GM21786 (cell line): Measurements from ENCODE around the gene LRRC31.

Experiments used
- ATAC-seq: cut with Tn5 transposase; IDR thresholded peaks from one replicate; pipeline ENCODE4 v1.9.1; 2021; ENCODE audit not compliant: unreplicated experiment

LRRC31 gene

DNA sequence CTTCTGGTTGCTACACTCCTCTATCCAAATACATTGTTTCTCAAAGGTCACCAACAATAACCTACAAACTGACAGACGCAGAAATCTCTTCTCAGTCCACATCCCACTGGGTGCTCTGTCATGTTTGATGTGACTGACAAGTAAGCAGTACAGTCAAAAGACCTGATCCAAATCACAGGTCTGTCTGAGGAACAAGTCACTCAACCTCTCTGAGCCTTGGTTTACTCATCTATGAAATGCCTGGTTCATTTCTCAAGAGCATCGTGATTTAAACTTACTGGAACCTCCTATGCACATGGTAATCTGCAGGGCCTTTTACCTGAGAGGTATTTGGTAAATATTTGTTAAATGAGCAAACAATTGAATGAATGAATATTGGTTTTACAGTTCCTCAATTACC lies 5.5 kb downstream of the LRRC31 start:
- no peak for ATAC-seq

DNA sequence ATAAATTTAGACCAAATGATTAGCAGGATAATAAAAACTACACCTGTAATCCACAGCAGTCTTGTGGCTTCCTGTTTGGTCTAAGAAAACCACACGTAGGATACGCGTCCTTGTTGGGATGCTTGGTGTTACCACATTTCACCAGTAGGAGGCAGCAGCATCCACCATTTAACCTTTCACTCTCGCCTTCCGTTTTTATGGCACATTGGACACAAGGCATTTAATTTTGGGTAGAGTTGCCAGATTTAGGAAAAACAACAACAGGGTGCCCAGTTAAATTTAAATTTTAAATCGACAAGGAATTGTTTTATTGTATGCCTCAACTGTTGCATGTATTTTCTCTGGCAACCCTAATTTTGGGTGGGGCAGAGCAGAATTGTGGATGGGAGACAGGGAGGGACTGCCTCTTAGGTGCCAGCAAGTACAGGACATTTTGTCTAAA lies 6.3 kb downstream of the LRRC31 start:
- ATAC-seq: peak; percentile 67

DNA sequence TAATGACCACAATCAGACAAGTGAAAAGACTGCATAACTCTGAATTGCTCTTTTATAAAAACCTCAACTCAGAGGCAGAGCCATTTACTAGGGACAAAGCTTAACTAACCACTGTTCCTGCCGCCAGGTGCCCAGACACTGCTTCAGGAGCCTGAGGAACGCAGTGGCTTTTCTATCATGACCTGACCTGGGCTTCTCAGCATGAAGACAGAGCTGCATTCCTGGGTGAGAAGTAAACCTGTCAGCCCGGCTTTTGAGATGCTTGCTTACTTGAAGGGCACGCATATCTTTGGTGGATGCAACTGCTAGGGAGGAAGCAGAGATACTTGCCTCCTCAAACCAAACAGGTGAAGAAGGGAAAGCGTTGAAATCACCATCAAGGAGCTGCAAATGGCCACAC lies 7.9 kb downstream of the LRRC31 start:
- ATAC-seq: no peak

DNA sequence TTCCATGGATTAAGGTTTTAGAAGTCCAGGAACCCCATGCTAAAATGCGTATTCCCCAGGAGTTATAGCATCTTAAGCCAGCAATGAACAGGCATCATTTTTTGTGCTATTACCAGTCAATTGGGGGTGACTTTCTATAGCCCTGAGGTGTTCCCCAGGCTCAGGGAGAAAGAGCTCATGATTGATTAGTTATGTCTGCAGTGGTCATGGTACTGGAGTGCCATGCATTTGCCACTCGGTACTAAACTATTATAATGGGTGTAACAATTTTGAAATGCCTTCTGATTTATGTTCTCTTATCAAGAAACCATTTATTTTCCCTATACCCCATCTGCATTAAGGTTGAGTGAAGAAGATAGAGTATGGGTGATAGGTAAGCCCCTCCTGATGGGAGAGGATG lies 11.9 kb downstream of the LRRC31 start:
- ATAC-seq: no peak

DNA sequence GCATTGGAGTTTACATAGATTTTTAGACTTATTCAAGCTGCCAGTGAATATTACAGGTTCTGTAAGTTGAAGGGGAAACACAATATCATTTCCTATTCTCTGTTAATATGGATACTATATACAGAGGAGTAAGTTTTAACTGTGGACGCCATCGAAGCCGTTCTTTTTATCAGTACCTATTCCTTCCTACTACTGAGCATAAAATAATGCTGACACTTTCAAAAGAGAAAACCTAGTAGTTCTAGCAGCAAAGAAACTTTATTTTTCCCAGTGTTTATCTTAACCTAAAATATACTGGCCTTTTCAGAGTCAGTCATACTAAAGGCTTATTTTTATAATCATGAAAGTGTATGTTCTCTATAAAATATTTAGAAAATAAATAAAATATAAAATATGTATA lies 14.2 kb downstream of the LRRC31 start:
- ATAC-seq: no peak

DNA sequence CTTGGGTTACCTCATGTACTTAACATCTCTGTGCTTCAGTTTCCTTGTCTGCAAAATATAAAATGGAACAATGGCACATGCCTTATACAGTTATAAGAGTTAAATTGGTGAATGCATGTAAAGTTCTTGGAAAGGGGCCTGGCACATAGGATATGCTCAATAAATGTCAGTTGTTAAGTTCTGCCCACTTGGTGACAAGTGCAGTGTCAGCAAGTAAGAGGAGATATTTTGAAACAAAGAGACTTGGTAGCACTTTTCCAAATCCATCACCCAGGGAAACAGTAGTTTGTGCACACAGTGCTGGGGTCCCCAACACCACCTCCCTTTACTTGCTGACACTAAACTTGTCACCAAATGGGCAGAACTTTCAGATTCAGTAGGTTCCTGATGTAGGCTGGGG lies 19.1 kb downstream of the LRRC31 start:
- ATAC-seq: no peak

DNA sequence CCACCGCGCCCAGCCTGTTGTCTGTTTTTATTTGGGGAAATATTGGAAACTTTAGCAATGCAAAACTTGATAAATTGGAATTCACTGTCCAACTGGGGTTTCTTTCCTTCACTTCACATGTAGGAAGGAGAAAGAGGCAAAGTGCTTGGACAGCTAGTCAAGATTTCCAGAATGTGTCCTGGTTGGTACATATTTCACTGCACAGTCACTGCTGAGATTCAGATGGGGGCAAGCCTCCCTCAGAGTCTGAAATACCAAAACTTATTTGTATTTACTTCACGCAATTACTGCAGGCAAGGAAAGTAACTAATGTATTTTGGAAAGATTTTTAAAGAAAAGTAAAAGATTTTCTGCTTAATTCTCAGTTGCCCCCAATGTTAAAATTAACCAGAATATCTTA lies 21.0 kb downstream of the LRRC31 start:
- ATAC-seq: no peak

DNA sequence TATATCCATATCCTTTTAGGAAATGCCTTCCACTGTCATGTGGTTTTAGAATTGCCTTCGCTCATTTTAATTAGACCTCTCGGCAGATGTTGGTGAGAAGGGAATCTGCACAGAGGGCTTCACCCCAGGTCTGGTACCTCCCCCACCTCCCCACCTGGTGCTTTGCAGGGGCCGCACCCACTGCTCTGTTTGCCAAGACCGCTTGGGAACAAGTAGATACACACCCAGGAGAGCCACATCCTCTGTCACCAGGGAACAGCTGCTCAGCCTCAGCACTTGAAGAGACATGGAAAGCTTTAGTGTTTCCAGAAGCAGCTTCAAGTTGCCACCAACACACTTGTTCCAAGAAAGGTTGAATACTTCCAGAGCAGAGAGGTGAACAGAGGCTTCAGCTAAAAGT lies 21.8 kb downstream of the LRRC31 start:
- no peak for ATAC-seq

DNA sequence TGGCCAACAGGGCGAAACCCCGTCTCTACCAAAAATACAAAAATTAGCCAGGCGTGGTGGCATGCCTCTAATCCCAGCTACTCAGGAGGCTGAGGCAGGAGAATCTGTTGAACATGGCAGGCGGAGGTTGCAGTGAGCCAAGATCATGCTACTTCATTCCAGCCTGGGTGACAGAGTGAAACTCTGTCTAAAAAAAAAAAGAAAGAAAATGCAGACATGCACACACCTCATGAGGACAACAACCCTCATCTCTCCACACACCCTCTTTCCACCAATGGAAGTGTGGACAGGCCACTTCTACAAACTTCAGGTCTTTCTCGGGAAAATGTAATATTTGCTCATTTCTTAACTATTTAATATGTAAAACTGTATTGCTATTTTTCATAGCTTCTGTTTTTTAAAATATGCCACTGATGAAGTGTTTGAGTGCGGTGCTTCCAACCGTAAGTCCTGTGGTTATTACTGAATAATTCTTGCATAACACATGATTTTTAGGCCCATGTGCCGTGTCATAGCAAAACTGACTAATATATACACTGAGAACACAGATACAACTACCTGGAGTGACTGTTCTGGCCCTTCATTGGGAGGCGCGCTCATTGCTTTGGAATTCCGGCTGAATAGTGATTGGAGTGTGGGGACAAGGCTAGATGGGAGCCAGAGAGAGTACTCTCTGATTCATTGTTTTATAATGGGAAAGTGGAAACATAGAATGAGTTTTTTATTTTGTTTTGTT lies 23.1 kb downstream of the LRRC31 start:
- ATAC-seq: peak; percentile 97

DNA sequence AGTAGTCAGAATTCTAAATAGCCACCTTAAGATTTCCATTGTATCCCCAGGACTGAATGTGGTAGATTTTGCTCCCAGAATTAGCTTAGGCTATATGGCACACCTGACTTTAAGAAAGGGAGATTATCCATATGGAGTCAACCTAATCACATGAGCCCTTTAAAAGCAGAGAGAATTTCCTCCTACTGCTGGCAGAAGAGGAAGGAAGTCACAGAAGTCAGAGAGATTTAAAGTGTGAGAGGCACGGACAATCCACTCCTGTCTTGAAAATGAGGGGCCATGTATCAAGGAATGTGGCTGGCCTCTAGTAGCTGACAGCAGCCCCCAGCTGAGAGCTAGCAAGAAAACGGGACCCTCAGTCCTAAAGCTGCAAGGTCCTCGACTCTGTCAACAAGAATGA lies 26.8 kb downstream of the LRRC31 start:
- no peak for ATAC-seq

DNA sequence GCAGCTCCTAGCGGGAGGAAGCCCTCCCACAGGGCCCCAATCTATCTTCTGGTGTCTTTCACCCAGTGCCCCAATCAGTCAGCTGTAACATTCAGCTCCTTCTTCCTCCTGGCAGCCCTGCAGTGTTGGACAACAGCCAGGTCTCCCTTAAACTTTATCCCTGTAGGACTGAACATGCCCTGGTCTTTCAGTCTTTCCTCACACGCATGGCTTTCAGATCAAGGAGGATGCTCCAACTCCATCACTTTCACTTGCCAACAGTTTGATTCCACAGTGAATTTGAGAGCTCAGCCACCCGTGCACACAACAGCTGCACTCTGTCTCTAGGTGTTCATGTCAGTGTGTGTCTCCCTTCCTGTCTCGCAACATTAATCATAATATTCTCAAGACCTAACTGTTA lies 28.6 kb downstream of the LRRC31 start:
- peak; percentile 79 for ATAC-seq

DNA sequence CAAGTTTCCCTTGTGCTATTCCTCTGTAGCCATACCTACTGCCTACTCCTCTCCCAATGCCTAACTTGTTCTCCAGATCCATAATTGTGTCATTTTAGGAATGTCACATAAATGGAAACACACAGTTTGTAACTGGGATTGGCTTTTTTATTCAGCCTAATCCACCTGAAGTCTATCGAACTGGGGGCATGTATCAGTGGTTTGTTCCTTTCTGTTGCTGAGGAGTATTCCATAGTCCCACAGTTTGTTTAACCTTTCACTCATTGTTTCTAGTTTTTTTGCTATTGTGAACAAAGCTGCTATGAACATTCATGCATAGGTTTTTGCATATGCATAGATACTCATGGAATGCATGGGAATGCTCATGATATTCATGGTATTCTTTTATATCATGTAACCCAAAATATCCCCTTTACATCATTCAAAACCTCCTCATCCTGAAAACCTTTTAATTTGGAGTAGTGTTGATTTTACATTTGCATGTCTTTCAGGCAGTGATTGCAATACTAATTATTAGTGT lies 31.2 kb downstream of the LRRC31 start:
- no peak for ATAC-seq

DNA sequence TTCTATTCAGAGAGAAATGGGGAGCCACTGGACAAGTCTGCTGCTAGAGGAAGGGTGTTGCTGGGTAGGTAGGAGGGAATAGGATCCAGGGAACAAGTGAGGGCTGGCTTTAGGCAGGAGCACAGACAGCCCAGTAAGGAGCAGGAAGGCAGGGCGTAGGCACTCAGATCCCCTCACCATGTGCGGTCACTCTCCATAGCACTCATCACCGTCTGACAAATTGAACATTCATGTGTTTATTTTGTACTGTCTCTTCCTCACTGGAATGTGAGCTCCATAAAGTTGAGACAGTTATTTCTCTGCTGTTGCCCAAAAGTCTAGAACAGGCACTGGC lies 32.8 kb downstream of the LRRC31 start:
- ATAC-seq: no peak

DNA sequence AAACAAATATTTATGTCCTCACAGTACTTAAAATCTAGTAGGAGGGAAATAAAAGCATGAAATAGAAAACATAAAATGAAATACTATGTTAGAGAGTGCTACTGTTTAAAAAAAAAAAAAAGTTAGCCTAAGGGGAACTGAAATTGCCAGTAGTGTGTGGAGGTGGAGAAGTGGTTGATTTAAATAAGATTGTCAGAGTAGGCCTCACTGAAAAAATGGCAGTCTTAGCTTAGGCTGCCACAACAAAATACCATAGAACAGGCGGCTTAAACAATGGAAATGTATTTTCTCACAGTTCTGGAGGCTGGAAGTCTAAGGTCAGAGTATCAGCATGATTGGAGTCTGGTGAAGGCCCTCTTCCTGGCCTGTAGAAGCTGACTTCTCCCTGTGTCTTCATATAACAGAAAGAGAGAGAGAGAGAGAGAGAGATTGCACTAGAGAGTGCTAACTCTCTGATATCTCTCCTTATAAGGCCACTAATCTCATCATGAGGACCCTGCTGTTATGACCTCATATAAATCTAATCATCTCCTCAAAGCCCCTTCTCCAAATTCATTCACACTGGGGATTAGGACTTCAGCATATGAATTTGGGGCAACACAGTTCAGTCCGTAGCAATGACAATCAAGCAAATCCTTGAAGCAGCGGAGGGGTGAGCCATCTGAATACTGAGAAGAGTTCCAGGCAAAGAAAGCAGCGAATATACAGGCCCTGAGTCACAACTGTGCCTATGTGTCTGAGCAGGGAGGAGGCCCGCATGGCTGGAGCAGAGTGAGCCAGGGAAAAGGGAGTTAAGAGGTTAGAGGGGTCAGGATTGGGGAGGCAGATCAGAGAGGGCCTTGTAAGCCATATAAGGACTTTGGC lies 33.4 kb downstream of the LRRC31 start:
- ATAC-seq: peak; percentile 91

DNA sequence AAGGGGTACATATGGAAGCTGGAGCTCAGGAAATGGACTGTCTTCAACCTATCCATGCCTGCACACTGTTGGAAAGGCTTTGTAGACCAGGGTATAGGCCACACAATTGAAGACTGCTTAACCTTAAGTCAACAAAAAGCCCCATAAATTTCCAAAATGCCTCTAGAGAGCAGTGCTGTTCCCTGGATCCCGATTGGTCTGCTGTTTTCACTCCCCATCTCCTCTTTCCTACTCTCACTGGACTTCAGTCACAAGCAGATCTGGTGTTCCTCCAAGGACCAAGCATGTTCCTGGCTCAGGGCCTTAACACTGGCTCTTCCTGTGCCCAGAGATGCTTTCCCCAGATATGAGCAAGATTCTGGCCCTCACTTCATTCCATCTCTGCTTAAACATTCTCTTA lies 34.2 kb downstream of the LRRC31 start:
- ATAC-seq: peak; percentile 16

DNA sequence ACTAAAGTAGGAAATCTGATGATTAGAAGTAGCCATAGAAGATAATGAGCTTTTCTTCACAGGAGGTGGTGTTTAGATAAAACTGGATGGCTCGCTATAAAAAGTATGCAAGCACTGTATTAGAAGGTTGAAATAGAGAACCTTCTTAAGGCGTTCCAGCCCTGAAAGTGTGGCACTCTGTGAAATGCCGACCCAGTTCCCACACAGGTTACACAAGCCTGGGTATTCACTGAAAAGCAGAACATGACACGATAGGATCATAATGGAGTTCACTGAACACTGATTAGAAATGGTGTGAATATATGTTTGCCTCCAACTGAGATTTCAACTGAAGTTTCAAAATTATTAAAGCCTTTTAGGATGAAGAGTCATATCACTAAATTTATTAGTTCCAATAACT lies 42.0 kb downstream of the LRRC31 start:
- no peak for ATAC-seq

DNA sequence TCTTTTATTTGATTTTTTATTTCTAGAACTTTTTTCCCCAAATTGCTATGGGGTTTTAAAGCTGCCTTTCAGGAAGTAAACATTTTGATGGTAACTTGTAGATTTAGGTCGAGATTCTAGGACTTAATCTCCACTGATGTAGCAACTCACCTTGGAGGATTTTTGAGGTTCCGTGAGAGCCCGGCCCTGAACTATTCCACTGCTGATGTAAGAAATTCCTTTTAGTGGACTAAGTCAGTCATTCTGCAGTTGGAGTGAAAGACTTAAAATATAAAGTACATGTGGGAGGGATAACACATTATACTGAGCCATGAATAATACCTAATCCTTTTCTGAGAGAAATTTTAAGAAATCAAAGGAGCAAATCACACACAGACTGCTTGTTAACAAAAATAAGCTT lies 44.4 kb downstream of the LRRC31 start:
- no peak for ATAC-seq

DNA sequence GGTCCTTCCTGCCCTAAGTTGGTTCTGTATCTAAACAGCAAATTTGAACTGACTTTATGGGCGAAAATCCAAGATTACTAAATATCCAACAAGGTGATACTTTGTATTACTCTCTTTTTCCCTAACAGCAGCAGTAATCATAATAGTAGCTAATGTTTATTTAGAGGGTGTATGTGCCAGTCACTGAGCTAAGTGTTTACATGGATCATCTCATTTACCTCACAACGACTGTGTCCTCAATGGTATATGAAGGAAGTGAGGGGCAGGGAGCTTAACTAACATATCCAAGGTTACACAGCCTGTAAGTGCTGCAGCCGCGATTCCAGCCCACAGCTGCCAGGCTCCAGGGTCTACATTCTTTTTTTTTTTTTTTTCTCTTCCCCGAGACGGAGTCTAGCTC lies 46.8 kb downstream of the LRRC31 start:
- ATAC-seq: no peak

DNA sequence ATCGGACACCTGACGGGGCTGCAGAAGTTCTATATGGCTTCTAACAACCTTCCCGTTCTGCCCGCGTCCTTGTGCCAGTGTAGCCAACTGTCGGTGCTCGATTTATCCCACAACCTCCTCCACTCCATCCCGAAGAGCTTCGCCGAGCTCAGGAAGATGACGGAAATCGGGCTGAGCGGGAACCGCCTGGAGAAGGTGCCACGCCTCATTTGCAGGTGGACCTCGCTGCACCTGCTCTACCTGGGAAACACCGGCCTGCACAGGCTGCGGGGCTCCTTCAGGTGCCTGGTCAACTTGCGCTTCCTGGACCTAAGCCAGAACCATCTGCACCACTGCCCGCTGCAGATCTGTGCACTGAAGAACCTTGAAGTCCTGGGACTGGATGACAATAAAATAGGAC lies 47.2 kb downstream of the LRRC31 start:
- ATAC-seq: no peak

DNA sequence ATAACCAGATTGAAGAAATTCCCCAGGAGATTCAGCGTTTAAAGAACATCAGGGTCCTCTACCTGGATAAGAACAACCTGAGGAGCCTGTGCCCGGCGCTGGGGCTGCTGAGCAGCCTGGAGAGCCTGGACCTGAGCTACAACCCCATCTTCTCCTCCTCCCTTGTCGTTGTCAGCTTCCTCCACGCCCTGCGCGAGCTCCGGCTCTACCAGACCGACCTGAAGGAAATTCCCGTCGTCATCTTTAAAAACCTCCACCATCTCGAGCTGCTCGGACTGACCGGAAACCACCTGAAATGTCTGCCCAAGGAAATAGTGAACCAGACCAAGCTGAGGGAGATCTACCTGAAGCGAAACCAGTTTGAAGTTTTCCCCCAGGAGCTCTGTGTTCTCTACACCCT lies 47.6 kb downstream of the LRRC31 start:
- ATAC-seq: no peak

DNA sequence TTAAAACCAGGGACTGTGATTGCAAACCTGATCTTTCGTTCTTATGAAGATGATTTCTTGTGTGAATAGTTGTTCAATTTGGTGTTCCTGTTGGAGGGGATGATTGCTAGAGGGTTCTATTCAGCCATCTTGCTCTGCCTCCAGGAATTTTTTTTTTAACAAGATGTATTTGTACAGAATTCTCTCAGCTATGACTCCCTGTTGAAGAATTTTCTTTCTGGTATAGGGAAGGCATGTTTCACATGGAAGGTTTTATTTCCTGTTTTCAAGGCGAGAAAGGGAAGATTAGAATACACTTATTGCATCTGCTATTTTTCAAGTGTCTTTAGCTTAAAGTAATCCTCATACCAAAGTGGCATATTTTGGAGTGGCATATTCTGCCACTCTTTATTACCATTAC lies 51.4 kb downstream of the LRRC31 start:
- ATAC-seq: no peak

DNA sequence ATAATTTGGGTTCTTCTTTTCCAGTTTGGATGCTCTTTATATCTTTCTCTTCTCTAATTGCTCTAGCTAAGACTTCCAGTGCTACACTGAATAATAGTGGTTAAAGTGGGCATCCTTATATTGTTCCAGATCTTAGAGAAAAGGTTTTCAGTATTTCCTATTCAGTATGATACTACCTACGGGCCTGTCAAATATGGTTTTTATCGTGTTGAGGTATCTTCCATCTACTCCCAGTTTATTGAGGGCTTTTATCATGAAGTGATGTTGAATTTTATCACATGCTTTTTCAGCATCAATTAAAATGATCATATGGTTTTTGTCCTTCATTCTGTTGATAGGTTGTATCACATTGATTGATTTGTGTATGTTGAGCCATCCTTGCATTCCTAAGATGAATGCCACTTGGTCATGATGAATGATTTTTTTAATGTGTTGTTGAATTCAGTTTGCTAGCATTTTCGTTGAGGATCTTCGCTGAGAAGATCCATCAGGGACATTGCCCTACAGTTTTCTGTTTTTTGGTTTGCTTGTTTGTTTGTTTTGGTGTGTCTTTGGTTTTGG lies 54.1 kb downstream of the LRRC31 start:
- ATAC-seq: no peak
